Pons (tissue), 1 donor: ENCODE measurements around the gene EEFSEC.

Experiments
- DNase-seq: peaks from one replicate; pipeline ENCODE4 v3.0.0-alpha.2; 2016; ENCODE audit warnings: low spot score

EEFSEC gene

GRCh38 chr3:128182656-128183055, 29.4 kb downstream of the EEFSEC start:
- DNase-seq = no peak

- DNase-seq = no peak
Measured at GRCh38 chr3:128185630-128186447, 32.6 kb downstream of the EEFSEC start.

- DNase-seq = no peak
Measured at GRCh38 chr3:128187495-128187894, 34.2 kb downstream of the EEFSEC start.

- no peak for DNase-seq
Measured at GRCh38 chr3:128188326-128188725, 35.0 kb downstream of the EEFSEC start.

- DNase-seq = no peak
Measured at GRCh38 chr3:128188956-128189355, 35.7 kb downstream of the EEFSEC start.

- no peak for DNase-seq
Measured at GRCh38 chr3:128190501-128190900, 37.2 kb downstream of the EEFSEC start.

- no peak for DNase-seq
Measured at GRCh38 chr3:128192131-128192530, 38.9 kb downstream of the EEFSEC start.

GRCh38 chr3:128193168-128193567, 39.9 kb downstream of the EEFSEC start:
- no peak for DNase-seq

GRCh38 chr3:128194843-128195242, 41.6 kb downstream of the EEFSEC start:
- DNase-seq = no peak

- no peak for DNase-seq
Measured at GRCh38 chr3:128195369-128195768, 42.1 kb downstream of the EEFSEC start.

GRCh38 chr3:128195802-128196201, 42.5 kb downstream of the EEFSEC start:
- peak; percentile 38 for DNase-seq

GRCh38 chr3:128196647-128197046, 43.4 kb downstream of the EEFSEC start:
- no peak for DNase-seq

GRCh38 chr3:128197855-128198254, 44.6 kb downstream of the EEFSEC start:
- DNase-seq = peak; percentile 66

GRCh38 chr3:128198313-128198712, 45.0 kb downstream of the EEFSEC start:
- peak; percentile 30 for DNase-seq

GRCh38 chr3:128199110-128199509, 45.8 kb downstream of the EEFSEC start:
- no peak for DNase-seq

GRCh38 chr3:128201158-128201755, 48.0 kb downstream of the EEFSEC start:
- no peak for DNase-seq

GRCh38 chr3:128203169-128203568, 49.9 kb downstream of the EEFSEC start:
- no peak for DNase-seq

GRCh38 chr3:128205558-128206145, 52.4 kb downstream of the EEFSEC start:
- no peak for DNase-seq

GRCh38 chr3:128207951-128208350, 54.7 kb downstream of the EEFSEC start:
- no peak for DNase-seq

- no peak for DNase-seq
Measured at GRCh38 chr3:128210711-128211110, 57.4 kb downstream of the EEFSEC start.

GRCh38 chr3:128214056-128214455, 60.8 kb downstream of the EEFSEC start:
- no peak for DNase-seq

GRCh38 chr3:128215290-128215689, 62.0 kb downstream of the EEFSEC start:
- no peak for DNase-seq

GRCh38 chr3:128215800-128216495, 62.7 kb downstream of the EEFSEC start:
- DNase-seq = no peak
